Effector memory CD4-positive, alpha-beta T cell (primary cell): ENCODE results near the gene VANGL1.

Experiments used
- DNase-seq, 3 donors: peaks; one replicate each; pipeline ENCODE4 v3.0.0-alpha.2; 2020
- H3K27ac ChIP-seq: 2 replicates; pipeline ENCODE4 v1.7.0; 2013; ENCODE audit warnings: mild to moderate bottlenecking, low read length, moderate library complexity; ENCODE audit not compliant: insufficient read depth, poor library complexity, severe bottlenecking
- H3K27me3 ChIP-seq: replicated peaks from 2 replicates; pipeline ENCODE4 v1.7.0; 2013; ENCODE audit warnings: mild to moderate bottlenecking, low read length; ENCODE audit not compliant: insufficient read depth, control insufficient read depth, poor library complexity, severe bottlenecking
- H3K36me3 ChIP-seq: 2 replicates; pipeline ENCODE4 v1.7.0; 2013; ENCODE audit warnings: mild to moderate bottlenecking, low read length, moderate library complexity; ENCODE audit not compliant: control insufficient read depth, insufficient read depth
- H3K4me1 ChIP-seq: 2 replicates; pipeline ENCODE4 v1.7.0; 2013; ENCODE audit warnings: low read length, mild to moderate bottlenecking; ENCODE audit not compliant: control insufficient read depth, insufficient read depth, poor library complexity, severe bottlenecking
- H3K4me3 ChIP-seq: 2 replicates; pipeline ENCODE4 v1.7.0; 2013; ENCODE audit warnings: low read length, low read depth, mild to moderate bottlenecking; ENCODE audit not compliant: insufficient read depth, poor library complexity, severe bottlenecking
- H3K9me3 ChIP-seq: 2 replicates; pipeline ENCODE4 v1.7.0; 2013; ENCODE audit warnings: mild to moderate bottlenecking, low read length, moderate library complexity; ENCODE audit not compliant: control insufficient read depth

VANGL1 gene

DNA sequence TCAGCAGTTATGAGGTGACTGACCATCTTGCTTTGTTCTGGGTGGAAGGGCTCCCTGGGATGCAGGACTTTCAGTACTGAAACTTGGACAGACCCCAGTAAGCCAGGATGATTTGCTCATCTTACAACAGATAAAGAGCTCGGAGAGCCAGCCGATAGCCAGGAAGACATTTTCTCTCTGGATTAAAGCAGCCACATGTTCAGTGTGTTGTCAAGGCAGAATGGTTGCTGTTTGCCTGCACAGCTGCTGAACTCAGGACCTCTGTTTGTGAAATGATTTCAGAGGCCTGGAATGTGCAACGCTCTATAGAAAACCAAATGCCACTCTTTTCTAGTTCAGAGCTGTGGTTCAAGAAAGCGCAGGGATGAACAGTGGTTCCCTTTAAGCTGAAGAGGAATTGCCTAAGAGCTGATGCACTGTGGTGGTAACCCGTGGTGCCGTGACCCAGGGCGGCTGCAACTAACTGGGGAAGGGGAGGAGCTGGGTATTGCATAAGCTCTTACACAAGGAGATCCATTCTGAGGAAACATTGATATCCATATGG is 86.0 kb downstream of the VANGL1 start:
- Histone ChIP-seq H3K27ac (no peak overlapping the region), H3K9me3 (no peaks in the 10 kb centered on the region), H3K4me1 (no peaks in the 10 kb centered on the region), H3K27me3 (no peaks in the 10 kb centered on the region), H3K4me3 (no peak overlapping the region), H3K36me3 (no peaks in the 10 kb centered on the region)
- DNase-seq: no peak

DNA sequence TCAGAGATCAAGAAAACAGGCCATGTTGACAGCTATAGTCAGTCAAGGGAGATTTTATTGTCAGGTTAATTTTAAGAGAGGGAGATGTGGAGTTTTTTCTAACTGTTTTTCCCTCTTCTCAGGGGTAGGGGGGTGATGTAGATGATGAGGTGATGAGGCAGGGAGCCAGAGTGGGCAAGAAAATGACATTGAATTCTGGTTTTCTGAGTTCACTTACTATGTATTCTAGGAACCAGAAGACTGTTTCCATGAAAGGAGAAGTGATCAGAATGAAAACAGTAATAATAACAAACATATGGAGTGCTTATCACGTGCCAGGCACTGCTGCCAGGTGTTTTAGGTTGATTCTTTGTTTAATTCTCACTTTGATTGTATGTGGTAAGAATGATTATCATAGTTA is 86.6 kb downstream of the VANGL1 start:
- Histone ChIP-seq H3K4me3 (no peak overlapping the region), H3K27ac (no peak overlapping the region), H3K27me3 (no peaks in the 10 kb centered on the region), H3K36me3 (no peaks in the 10 kb centered on the region), H3K9me3 (no peaks in the 10 kb centered on the region), H3K4me1 (no peaks in the 10 kb centered on the region)
- DNase-seq: no peak

DNA sequence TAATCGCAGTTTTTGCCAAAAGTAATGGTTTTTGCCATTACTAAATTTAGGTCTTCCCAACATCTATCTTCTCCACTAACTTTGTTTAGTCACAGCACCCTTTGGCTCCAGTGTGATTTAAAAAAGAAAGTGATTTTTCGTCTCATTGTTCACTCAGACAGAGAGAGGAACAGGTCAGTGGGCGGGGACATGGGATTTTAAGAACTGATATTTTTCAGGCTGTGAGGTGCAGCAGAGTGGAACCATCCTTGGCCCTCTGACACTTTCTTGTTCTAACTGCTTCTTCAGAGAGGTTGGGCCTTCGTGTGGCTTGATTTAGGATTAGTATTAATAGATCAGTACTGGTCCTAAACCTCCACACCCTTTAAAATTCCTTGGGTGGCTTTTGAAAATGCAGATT is 88.0 kb downstream of the VANGL1 start:
- no peak for DNase-seq
- Histone ChIP-seq H3K27me3 (no peaks in the 10 kb centered on the region), H3K36me3 (no peaks in the 10 kb centered on the region)

DNA sequence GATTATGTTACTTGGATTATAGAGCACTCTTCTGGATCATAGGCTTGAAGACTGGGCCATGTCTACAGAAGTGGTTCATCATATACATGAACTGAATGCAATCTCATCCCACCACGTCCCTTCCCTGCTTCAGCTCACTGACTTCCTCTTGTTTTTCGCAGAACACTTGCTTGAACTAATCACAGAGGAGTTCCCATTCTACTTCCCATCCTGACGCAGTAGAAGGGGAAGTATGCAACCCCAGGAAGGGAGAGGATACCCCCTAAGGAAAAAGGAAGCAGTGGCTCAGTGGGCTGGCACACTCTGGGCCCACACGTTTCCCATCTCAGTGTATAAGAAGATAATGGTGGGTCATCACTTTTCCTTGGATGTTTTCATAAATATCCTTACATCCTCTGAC is 90.5 kb downstream of the VANGL1 start:
- H3K4me3 ChIP-seq: no peak overlapping the region
- DNase-seq: no peak
- H3K36me3 ChIP-seq: no peaks in the 10 kb centered on the region
- no peaks in the 10 kb centered on the region for H3K9me3 ChIP-seq
- no peaks in the 10 kb centered on the region for H3K4me1 ChIP-seq
- H3K27me3 ChIP-seq: no peaks in the 10 kb centered on the region
- H3K27ac ChIP-seq: no peak overlapping the region

More for the DNA sequence above, 88.0 kb downstream of the VANGL1 start:
- Histone ChIP-seq H3K9me3 (no peaks in the 10 kb centered on the region), H3K4me3 (no peak overlapping the region), H3K27ac (no peak overlapping the region), H3K4me1 (no peaks in the 10 kb centered on the region)

GRCh38 chr1:115740811-115741210 is 99.0 kb downstream of the VANGL1 start:
- Histone ChIP-seq H3K27ac (no peak overlapping the region), H3K9me3 (no peaks in the 10 kb centered on the region), H3K4me1 (no peaks in the 10 kb centered on the region), H3K4me3 (no peak overlapping the region), H3K27me3 (no peaks in the 10 kb centered on the region), H3K36me3 (no peaks in the 10 kb centered on the region)
- no peak for DNase-seq

DNA sequence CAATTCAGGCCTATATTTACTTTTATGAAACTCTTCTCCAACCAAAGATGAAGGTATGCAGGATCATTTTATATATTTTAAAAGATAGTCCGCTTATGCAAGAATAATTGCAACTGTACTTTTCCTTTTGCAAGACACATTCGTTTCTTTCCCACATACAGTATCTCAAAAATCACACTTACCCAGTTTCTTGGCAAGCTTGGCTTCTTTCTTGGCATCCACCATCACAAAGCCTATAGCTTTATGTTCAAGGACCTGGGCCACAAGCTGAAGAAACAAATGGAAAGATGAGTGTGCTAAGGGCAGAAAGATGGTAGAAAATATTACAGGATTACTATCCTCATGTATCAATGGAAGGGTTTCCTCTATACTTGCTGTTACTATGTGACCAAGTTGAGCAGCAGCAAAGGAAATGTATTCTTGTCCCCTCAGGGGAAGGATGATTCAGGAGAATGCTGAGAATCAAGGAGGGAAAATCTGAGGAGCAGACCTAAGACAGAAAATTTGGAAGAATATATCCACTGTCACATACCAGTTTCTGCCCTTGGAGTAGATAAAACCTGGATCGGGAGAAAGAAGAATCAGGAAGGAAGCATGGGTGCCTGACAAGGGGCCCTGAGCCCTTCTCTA is 103.0 kb downstream of the VANGL1 start:
- H3K27ac ChIP-seq: no peak overlapping the region
- no peak for DNase-seq

GRCh38 chr1:115746021-115746690 is 104.4 kb downstream of the VANGL1 start:
- no peak overlapping the region for H3K27ac ChIP-seq
- no peaks in the 10 kb centered on the region for H3K36me3 ChIP-seq
- H3K4me3 ChIP-seq: no peak overlapping the region
- H3K27me3 ChIP-seq: no peaks in the 10 kb centered on the region
- no peaks in the 10 kb centered on the region for H3K4me1 ChIP-seq
- H3K9me3 ChIP-seq: no peaks in the 10 kb centered on the region
- no peak for DNase-seq

More for the DNA sequence above, 103.0 kb downstream of the VANGL1 start:
- H3K36me3 ChIP-seq: no peaks in the 10 kb centered on the region
- H3K9me3 ChIP-seq: no peaks in the 10 kb centered on the region
- H3K27me3 ChIP-seq: no peaks in the 10 kb centered on the region
- no peak overlapping the region for H3K4me3 ChIP-seq
- no peaks in the 10 kb centered on the region for H3K4me1 ChIP-seq
